HG03097 (cell line): ENCODE results near the gene GSTM1.
"Not testable (repeated sequence)": the region's sequence is repeated elsewhere in the genome, so short reads cannot be mapped to it uniquely, and the experiment has no call there.

Source experiments
- ATAC-seq: cut with Tn5 transposase; IDR thresholded peaks from one replicate; pipeline ENCODE4 v1.9.1; 2021; ENCODE audit not compliant: unreplicated experiment, low FRiP score

GSTM1 gene

GRCh38 chr1:109695138-109695537 is 7.5 kb downstream of the GSTM1 start:
- ATAC-seq: not testable (repeated sequence)

GRCh38 chr1:109697066-109697465 is 9.4 kb downstream of the GSTM1 start:
- ATAC-seq: no peak

- not testable (repeated sequence) for ATAC-seq
These were observed 10.2 kb downstream of the GSTM1 start for GRCh38 chr1:109697861-109698260.

GRCh38 chr1:109702940-109703339 is 15.3 kb downstream of the GSTM1 start:
- ATAC-seq: not testable (repeated sequence)

GRCh38 chr1:109704173-109704572 is 16.6 kb downstream of the GSTM1 start:
- ATAC-seq: no peak

GRCh38 chr1:109705411-109705810 is 17.8 kb downstream of the GSTM1 start:
- ATAC-seq: no peak

- not testable (repeated sequence) for ATAC-seq
These were observed 21.3 kb downstream of the GSTM1 start for GRCh38 chr1:109708949-109709348.

- not testable (repeated sequence) for ATAC-seq
These were observed 22.2 kb downstream of the GSTM1 start for GRCh38 chr1:109709822-109710221.

GRCh38 chr1:109711593-109712320 is 24.1 kb downstream of the GSTM1 start, which contains the start of gene GSTM5:
GSTM5 (plus strand) TSS chr1:109712251; CDS start chr1:109712313, 62 bp downstream.
- ATAC-seq: not testable (repeated sequence)

- no peak for ATAC-seq
These were observed 24.8 kb downstream of the GSTM1 start for GRCh38 chr1:109712321-109712864.

GRCh38 chr1:109713636-109714035 is 26.0 kb downstream of the GSTM1 start:
- ATAC-seq: no peak

- ATAC-seq: no peak
These were observed 27.2 kb downstream of the GSTM1 start for GRCh38 chr1:109714661-109715372.

GRCh38 chr1:109716121-109716520 is 28.5 kb downstream of the GSTM1 start:
- no peak for ATAC-seq

GRCh38 chr1:109716570-109717090 is 29.0 kb downstream of the GSTM1 start:
- ATAC-seq: no peak

GRCh38 chr1:109717729-109718128 is 30.1 kb downstream of the GSTM1 start:
- no peak for ATAC-seq

GRCh38 chr1:109718495-109718894 is 30.9 kb downstream of the GSTM1 start:
- no peak for ATAC-seq

- ATAC-seq: no peak
These were observed 31.8 kb downstream of the GSTM1 start for GRCh38 chr1:109719337-109719837.

GRCh38 chr1:109721042-109721441 is 33.4 kb downstream of the GSTM1 start:
- no peak for ATAC-seq

GRCh38 chr1:109721971-109722370 is 34.4 kb downstream of the GSTM1 start:
- no peak for ATAC-seq

GRCh38 chr1:109722908-109723691 is 35.5 kb downstream of the GSTM1 start:
- no peak for ATAC-seq
